KOPT-K1 (cell line): ENCODE results near the gene OFD1.

ENCODE experiments used
- H3K27ac ChIP-seq: fragments of 200-600 bp; sonication (generic); 2 replicates; pipeline ENCODE4 v1.5.1; 2016; ENCODE audit warnings: antibody characterized with exemption, mild to moderate bottlenecking, low read depth, low read length; ENCODE audit not compliant: poor library complexity, severe bottlenecking
- H3K36me3 ChIP-seq: fragments of 200-600 bp; sonication (generic); 2 replicates; pipeline ENCODE4 v1.5.1; 2017; ENCODE audit warnings: antibody characterized with exemption, mild to moderate bottlenecking, low read length, moderate library complexity; ENCODE audit not compliant: insufficient read depth
- H3K9me3 ChIP-seq: fragments of 200-600 bp; sonication (generic); 2 replicates; pipeline ENCODE4 v1.5.1; 2017; ENCODE audit warnings: antibody characterized with exemption, low read length, mild to moderate bottlenecking; ENCODE audit not compliant: insufficient read depth, poor library complexity, severe bottlenecking

OFD1 gene

GRCh38 chrX:13755254-13755653 is 20.7 kb downstream of the OFD1 start:
- H3K9me3 ChIP-seq, result no peaks in the 10 kb centered on the region
- H3K36me3 ChIP-seq, result peaks cover 90% of the 10 kb centered on the region
- no peak overlapping the region for H3K27ac ChIP-seq

- peaks cover 90% of the 10 kb centered on the region for H3K36me3 ChIP-seq
- no peaks in the 10 kb centered on the region for H3K9me3 ChIP-seq
- H3K27ac ChIP-seq, result no peak overlapping the region
Observed at GRCh38 chrX:13756381-13756780, 21.8 kb downstream of the OFD1 start.

DNA sequence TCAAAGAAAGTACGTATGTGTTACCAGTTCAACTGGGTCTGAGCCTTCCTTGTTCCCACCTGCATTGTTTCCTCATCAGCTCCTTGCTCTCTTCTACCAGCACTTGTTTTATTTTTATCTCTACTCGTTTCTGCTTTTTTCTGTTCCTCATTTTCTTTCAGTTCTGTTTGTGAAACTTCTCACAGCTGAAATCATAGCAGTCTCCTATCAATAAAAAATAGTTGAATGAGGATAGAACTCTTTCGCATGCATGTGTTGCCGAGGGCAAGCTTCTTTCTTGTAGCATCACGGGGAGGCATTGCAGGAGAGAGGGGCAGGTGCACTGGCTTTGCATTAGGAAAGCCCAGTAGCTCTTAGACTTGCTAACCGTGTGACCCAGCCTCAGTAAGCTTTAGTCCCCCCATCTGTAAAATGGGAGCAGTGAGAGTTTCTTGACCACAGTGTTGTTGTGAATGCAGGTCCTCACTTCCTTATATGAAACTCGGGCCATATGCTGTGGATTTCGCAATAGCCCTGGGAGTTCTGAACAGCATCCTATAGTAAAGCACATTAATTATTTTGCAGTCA is 24.7 kb downstream of the OFD1 start:
- H3K27ac ChIP-seq, result no peak overlapping the region
- peaks cover 91% of the 10 kb centered on the region for H3K36me3 ChIP-seq
- H3K9me3 ChIP-seq, result no peaks in the 10 kb centered on the region

DNA sequence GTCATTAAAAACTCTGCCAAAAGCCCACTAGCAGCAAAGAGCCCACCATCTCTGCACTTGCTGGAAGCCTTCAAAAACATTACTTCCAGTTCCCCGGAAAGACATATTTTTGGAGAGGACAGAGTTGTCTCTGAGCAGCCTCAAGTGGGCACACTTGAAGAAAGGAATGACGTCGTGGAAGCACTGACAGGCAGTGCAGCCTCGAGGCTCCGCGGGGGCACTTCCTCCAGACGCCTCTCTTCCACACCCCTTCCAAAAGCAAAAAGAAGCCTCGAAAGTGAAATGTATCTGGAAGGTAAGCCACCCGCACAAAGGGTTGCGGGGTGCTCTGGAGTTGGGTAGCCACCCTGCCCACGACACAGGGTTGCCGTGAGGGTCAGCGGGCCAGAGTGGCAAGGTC is 25.9 kb downstream of the OFD1 start:
- Histone ChIP-seq H3K36me3 (peaks cover 93% of the 10 kb centered on the region), H3K27ac (no peak overlapping the region), H3K9me3 (no peaks in the 10 kb centered on the region)

DNA sequence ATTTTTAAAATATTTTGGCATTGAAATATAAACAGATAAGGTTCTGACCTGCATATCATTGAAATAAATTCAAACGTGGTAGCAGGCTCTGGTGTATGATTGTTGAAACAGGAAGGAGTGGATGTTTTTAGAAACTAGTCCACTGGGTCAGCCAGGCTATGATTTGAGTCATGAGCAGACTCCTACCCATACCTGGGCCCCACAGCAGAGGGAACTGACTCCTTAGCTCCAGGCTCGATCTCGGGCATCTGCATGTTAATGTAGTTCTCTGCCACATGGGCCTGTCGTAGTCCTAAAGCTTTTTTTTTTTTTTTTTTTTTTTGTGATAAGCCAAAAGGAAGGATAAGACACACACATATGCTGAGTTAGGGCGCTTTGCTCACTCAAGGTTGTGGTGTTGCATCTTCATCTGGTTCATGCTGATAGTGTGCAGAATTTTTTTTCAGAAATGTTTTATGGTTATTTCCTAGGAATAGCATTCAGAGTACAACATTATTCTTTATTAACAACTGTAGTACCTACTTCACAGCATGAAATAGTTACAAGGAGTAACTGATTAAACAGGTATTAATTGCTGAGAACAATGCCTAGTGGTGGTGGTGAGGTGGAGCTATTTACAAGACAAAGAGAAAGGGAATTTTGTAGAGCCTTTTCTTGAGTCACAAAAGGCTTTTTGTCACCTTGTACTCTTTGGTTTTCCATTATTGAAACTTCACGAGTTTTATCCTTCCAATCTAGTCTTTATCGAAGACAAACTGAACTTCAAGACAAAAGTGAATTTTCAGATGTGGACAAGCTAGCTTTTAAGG is 27.3 kb downstream of the OFD1 start:
- no peak overlapping the region for H3K27ac ChIP-seq
- no peaks in the 10 kb centered on the region for H3K9me3 ChIP-seq
- H3K36me3 ChIP-seq, result peaks cover 92% of the 10 kb centered on the region

DNA sequence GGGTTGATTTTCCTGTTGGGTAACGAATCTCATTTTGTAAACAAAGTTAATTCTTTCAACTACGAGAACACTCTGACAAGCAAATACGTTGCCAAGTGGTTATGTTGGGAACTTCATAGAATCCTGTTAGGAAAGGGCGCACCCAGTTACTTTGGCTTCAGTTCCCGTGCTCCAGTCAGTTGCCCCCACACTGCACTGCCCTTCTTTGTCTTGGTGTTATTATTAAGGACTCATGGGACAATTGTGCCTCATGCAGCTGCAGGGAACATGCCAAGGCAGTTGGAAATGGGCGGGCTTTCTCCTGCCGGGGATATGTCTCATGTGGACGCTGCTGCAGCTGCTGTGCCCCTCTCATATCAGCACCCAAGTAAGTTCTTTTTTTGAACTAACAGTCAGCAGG is 28.9 kb downstream of the OFD1 start:
- peaks cover 90% of the 10 kb centered on the region for H3K36me3 ChIP-seq

DNA sequence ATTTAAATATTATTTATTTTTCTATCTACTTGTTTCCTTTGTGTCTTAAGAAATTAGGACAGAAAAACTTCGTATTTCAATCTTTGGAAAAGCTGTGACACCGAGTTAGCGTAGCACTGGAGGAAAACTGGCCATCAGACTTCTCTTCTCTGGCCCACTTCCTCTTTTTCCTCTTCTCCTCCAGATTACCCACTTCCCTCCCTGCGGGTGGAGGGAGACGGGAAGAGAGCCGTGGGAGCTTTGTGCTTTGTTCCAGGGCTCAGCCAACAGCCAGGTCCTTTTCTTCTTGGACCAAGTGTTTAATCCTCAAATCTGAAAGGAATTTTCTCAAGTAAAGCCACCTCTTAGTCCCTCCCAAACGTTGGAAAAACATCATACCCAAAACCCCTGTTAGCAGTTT is 29.7 kb downstream of the OFD1 start:
- peaks cover 90% of the 10 kb centered on the region for H3K36me3 ChIP-seq
- H3K9me3 ChIP-seq, result no peaks in the 10 kb centered on the region
- H3K27ac ChIP-seq, result no peak overlapping the region

More for the DNA sequence above, 28.9 kb downstream of the OFD1 start:
- Histone ChIP-seq H3K27ac (no peak overlapping the region), H3K9me3 (no peaks in the 10 kb centered on the region)

GRCh38 chrX:13764765-13765164 is 30.2 kb downstream of the OFD1 start:
- H3K27ac ChIP-seq, result no peak overlapping the region
- peaks cover 90% of the 10 kb centered on the region for H3K36me3 ChIP-seq
- no peaks in the 10 kb centered on the region for H3K9me3 ChIP-seq

DNA sequence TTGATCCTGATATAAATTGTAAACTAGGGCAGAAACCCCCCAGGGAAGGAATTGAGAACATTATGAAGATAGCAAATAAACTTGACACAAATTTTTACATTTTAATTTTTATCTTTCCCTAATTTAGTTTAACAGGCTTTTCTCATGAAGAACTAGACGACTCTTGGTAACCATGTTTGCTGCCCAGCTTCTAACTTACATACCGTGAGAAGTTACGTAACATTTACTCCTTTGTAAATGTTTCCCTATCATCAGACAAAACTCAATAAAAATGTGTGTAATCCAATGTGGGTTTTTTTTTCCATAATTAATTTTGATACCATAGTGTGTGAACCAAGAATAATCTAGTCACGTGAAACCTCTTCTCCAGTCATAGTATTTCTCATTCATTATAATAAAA is 34.4 kb downstream of the OFD1 start:
- Histone ChIP-seq H3K9me3 (no peaks in the 10 kb centered on the region), H3K27ac (no peak overlapping the region), H3K36me3 (peaks cover 89% of the 10 kb centered on the region)

GRCh38 chrX:13770013-13770535 is 35.5 kb downstream of the OFD1 start:
- H3K36me3 ChIP-seq, result peaks cover 90% of the 10 kb centered on the region
- H3K27ac ChIP-seq, result no peak overlapping the region
- H3K9me3 ChIP-seq, result no peaks in the 10 kb centered on the region

- H3K9me3 ChIP-seq, result no peaks in the 10 kb centered on the region
- no peak overlapping the region for H3K27ac ChIP-seq
- peaks cover 70% of the 10 kb centered on the region for H3K36me3 ChIP-seq
Observed at GRCh38 chrX:13774696-13775095, 40.1 kb downstream of the OFD1 start.

DNA sequence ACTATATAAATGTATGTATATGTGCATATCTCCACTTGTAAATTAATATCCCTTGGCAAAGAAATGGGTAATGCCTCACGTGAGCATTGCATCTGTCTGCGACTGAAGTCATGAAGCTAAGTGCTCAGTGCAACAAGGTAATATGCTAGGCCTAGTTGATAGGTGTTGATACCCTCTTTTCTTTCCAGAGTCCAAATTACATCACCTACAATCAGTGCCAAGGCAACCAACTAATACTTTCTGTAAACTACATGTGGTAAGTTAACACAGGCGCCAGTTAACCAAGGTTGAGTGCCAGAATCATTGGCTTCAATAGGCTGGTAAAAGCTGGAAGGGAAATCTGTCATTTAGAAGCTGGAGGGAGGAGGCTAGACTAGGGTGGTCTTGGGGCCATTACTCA is 41.3 kb downstream of the OFD1 start:
- Histone ChIP-seq H3K9me3 (no peaks in the 10 kb centered on the region), H3K36me3 (peaks cover 60% of the 10 kb centered on the region), H3K27ac (no peak overlapping the region)

GRCh38 chrX:13776387-13776786 is 41.8 kb downstream of the OFD1 start:
- Histone ChIP-seq H3K27ac (no peak overlapping the region), H3K9me3 (no peaks in the 10 kb centered on the region), H3K36me3 (peaks cover 59% of the 10 kb centered on the region)

- H3K27ac ChIP-seq, result no peak overlapping the region
- no peaks in the 10 kb centered on the region for H3K9me3 ChIP-seq
- H3K36me3 ChIP-seq, result peaks cover 34% of the 10 kb centered on the region
Observed at GRCh38 chrX:13778916-13779315, 44.4 kb downstream of the OFD1 start.

- no peaks in the 10 kb centered on the region for H3K9me3 ChIP-seq
- H3K27ac ChIP-seq, result no peak overlapping the region
- H3K36me3 ChIP-seq, result peaks cover 15% of the 10 kb centered on the region
Observed at GRCh38 chrX:13780868-13781427, 46.4 kb downstream of the OFD1 start.
